ENCODE data around the gene MMP25. TPM values are rescaled to one million over a fixed set of nuclear protein-coding genes. Genes with fewer than 3 reads are reported as not detected.

The MMP25 gene
- total RNA-seq, 1 donor from 2014 or later, result 0.19 TPM

DNA sequence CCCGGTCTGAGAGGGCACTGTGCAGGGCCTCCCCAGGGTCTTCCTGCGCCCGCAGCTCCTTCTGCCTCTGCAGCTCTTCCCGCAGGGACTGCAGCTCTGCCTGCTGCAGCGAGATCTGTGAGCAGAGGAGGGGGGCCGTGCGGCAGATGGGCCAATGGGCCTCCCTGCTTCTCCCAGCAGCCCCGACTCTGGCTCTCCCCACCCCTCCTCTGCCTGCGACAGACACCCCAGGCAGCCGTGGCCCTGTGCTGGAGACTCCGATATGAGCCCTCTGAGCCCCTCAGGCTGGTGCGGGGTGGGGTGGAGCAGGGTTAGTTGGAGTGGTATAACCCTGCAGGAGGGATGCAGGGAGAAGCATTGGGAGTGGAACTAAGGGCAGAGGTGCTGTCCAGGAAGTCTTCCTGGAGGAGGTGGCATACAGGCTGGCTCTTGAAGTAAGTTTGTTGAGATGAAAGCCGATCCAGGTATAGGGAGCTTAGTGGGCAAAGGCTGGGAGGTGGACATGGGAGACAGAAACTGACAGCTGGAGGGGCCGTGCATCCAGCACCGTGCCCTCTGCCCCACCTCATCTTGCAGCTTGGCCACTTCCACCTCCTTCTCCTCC lies 17.5 kb upstream of the MMP25 start:
- Mint-ChIP-seq H3K27ac (no peak overlapping the region), H3K9me3 (ENCODE audit: low read depth) (no peaks in the 10 kb centered on the region), H3K36me3 (ENCODE audit: insufficient read depth) (peaks cover 8% of the 10 kb centered on the region), H3K4me1 (ENCODE audit: low read depth) (peaks cover 5% of the 10 kb centered on the region), H3K4me3 (ENCODE audit: low read depth) (no peak overlapping the region), H3K27me3 (peaks cover 20% of the 10 kb centered on the region)
- DNase-seq (ENCODE audit: low spot score, unreplicated experiment), result no peak
- TF ChIP-seq, protein P1, sequence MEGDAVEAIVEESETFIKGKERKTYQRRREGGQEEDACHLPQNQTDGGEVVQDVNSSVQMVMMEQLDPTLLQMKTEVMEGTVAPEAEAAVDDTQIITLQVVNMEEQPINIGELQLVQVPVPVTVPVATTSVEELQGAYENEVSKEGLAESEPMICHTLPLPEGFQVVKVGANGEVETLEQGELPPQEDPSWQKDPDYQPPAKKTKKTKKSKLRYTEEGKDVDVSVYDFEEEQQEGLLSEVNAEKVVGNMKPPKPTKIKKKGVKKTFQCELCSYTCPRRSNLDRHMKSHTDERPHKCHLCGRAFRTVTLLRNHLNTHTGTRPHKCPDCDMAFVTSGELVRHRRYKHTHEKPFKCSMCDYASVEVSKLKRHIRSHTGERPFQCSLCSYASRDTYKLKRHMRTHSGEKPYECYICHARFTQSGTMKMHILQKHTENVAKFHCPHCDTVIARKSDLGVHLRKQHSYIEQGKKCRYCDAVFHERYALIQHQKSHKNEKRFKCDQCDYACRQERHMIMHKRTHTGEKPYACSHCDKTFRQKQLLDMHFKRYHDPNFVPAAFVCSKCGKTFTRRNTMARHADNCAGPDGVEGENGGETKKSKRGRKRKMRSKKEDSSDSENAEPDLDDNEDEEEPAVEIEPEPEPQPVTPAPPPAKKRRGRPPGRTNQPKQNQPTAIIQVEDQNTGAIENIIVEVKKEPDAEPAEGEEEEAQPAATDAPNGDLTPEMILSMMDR (IDR thresholded peaks at IDR 0.05; ENCODE audit: unreplicated experiment), result no peak

DNA sequence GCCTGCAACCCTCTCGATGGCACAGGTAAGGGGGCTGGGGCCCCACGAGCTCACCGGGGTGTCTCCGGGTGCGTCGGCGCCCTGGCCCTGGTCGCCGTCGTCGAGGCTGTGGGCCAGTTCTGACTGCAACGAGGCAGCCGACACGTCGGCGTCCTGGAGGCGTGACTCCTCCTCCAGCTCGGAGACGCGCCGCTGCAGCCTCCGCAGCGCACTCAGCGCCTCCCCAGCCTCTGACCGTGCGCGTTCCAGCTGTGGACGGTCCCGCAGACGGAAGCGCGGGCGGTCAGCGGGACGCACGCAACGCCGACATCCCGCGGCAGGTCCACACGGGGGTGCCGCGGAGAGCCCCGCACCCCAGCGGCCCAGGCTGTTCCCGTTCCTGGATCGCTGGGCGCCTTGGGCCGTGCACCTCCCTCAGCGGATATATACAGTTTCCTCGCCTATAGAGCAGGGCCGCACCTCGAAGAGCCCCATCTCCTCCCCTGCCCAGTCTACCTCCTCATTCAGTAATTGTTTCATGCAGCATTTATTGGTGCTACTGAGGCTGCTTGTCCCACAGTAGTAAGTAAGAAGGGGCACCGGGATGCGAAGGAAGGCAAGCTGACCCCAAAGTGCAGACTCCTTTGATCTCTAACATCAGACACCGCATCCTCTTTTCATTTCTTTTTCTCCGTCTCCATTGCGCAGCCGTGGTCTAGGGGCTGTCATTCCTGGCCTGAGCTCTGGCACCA lies 16.7 kb upstream of the MMP25 start:
- Mint-ChIP-seq H3K36me3 (ENCODE audit: insufficient read depth) (peaks cover 7% of the 10 kb centered on the region), H3K4me1 (ENCODE audit: low read depth) (peaks cover 1% of the 10 kb centered on the region), H3K27me3 (peaks cover 25% of the 10 kb centered on the region), H3K27ac (peak overlapping the region; percentile 79), H3K9me3 (ENCODE audit: low read depth) (no peaks in the 10 kb centered on the region), H3K4me3 (ENCODE audit: low read depth) (no peak overlapping the region)
- DNase-seq (ENCODE audit: low spot score, unreplicated experiment), result no peak
- TF ChIP-seq, protein P1 (IDR thresholded peaks at IDR 0.05; ENCODE audit: unreplicated experiment), result no peak

DNA sequence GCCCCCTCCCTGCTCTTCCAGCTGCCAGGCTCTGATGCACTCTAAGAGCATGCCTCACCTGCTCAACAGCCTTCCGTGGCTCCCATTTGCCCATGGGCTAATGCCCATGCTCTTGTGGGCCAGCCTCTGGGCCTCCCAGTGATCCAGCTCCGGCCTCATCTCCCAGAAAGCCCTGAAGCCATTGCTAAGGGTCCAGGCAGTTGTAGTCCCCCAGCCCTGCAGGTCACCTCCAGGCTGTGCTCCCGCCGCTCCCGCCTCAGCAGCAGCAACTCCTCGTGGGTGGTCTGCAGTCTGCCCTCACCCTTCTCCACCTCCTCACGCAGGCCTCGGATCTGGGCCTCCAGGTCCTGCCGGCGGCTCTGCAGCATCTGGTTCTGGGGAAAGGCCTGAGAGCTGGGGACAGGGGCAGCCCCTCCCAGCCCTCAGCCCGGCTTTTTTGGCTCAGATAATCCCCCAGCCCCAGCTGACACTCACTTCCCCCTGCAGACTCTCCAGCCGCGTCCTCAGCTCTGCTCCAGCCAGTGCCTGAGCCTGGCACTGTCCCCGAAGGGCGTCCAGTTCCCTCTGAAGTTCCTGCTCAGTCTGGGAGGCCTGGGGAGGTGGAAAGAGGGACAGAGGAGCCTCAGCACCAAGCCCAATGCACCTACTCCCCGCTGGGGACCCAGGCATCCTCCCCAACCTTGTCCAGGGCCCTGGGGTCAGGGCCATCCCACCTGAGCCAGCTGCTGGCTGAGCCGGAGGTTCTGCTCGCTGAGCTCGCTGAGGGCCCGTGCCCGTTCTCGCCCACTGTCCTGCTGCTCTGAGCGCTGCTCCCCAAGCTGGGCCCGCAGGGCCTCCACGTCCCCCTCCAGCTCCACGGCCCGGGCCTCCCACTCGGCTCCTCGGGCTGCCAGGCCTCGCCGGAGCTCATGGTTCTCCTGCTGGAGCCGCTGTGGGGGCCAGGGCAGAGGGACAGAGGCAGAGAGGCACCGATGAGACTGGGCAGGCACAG lies 15.8 kb upstream of the MMP25 start:
- DNase-seq (ENCODE audit: low spot score, unreplicated experiment), result no peak

DNA sequence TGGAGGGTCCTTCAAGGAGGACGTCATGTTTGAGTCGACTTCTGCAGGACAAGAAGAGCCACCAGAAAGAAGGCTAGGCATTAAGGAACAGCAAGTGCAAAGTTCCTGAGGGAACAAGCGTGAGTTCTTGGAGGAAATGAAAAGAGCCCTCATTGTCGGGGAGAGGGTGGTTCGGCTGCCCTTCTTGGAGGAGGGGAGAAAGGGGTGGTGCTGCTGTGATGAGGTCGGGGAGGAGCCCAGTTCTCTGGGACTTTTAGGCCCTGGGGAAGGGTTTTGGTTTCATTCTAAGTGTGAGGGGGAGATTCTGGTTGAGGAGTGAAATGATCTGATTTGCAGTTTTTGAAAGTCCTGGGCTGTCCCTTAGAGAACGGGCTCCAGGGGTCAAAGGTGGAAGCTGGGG lies 13.7 kb upstream of the MMP25 start:
- no peaks in the 10 kb centered on the region for H3K9me3 Mint-ChIP-seq (ENCODE audit: low read depth)
- H3K4me1 Mint-ChIP-seq (ENCODE audit: low read depth), result peaks cover 5% of the 10 kb centered on the region
- peaks cover 3% of the 10 kb centered on the region for H3K36me3 Mint-ChIP-seq (ENCODE audit: insufficient read depth)
- TF ChIP-seq, protein P1 (IDR thresholded peaks at IDR 0.05; ENCODE audit: unreplicated experiment), result no peak
- no peak for DNase-seq (ENCODE audit: low spot score, unreplicated experiment)
- H3K27me3 Mint-ChIP-seq, result peaks cover 41% of the 10 kb centered on the region
- H3K27ac Mint-ChIP-seq, result no peak overlapping the region
- no peak overlapping the region for H3K4me3 Mint-ChIP-seq (ENCODE audit: low read depth)

More for the DNA sequence above, 15.8 kb upstream of the MMP25 start:
- Mint-ChIP-seq H3K9me3 (ENCODE audit: low read depth) (no peaks in the 10 kb centered on the region), H3K4me1 (ENCODE audit: low read depth) (peaks cover 1% of the 10 kb centered on the region), H3K36me3 (ENCODE audit: insufficient read depth) (peaks cover 7% of the 10 kb centered on the region), H3K4me3 (ENCODE audit: low read depth) (no peak overlapping the region), H3K27ac (no peak overlapping the region), H3K27me3 (peaks cover 29% of the 10 kb centered on the region)
- TF ChIP-seq, protein P1 (IDR thresholded peaks at IDR 0.05; ENCODE audit: unreplicated experiment), result no peak

Measured in progenitor cell of endocrine pancreas (in vitro differentiated cells).